Measurements from ENCODE around the gene EXOC5. TPM values are rescaled to one million over a fixed set of nuclear protein-coding genes. Genes with fewer than 3 reads are reported as not detected.

The EXOC5 gene, protein sequence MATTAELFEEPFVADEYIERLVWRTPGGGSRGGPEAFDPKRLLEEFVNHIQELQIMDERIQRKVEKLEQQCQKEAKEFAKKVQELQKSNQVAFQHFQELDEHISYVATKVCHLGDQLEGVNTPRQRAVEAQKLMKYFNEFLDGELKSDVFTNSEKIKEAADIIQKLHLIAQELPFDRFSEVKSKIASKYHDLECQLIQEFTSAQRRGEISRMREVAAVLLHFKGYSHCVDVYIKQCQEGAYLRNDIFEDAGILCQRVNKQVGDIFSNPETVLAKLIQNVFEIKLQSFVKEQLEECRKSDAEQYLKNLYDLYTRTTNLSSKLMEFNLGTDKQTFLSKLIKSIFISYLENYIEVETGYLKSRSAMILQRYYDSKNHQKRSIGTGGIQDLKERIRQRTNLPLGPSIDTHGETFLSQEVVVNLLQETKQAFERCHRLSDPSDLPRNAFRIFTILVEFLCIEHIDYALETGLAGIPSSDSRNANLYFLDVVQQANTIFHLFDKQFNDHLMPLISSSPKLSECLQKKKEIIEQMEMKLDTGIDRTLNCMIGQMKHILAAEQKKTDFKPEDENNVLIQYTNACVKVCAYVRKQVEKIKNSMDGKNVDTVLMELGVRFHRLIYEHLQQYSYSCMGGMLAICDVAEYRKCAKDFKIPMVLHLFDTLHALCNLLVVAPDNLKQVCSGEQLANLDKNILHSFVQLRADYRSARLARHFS
- polyA plus RNA-seq (2011; rRNA removed) (24.0 and 52.4 TPM in 2 replicates), polyA minus RNA-seq (2011; rRNA and poly(A)+ RNA removed) (15.1 and 19.3 TPM in 2 replicates)

DNA sequence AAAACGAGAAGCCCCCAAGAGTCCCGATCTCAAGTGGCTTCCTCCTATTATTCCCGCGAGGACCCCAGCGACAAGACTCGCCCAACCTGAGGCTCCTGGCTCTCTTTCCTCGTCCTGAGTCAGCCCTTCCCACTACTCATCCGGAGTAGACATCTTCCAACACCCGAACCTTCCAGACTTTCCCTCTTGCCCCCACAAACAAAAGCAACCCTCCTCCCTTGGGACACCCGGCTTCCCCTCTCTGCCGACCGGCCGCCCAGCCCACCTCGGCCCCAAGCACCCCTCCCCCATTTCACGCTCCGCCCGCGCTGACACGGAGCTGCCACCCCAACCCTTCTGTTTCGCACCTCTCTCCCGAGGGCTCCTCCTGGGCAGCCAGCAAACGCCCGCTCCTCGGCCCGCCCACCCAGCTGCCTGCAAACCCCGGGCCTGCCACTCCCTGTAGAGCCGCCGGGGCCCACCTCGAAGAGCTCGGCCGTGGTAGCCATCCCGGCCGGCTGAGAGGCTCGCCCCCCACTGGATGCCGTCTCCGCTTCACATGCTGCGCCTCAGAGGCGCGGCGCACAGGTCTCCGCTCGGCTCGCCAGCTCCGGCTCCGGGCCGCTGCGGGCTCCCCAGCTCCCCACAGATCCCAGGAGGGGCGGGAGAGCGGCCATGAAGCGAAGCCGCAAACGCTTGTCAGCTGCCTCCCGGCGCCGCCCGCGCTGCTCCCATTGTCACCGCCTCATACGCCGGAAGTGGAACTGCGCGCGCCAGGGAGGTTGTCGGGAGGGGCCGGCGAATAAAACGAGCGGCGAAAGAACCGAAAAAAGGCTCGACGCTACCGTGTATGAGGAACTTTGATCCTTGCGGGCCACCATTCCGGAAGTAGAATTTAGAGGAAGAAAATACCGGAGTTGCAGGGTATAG is at the start of gene EXOC5, which contains the start of gene AP5M1:
Gene EXOC5 (minus strand): TSS at position 745 of the 909 bp plus-strand sequence. CDS start 257 bp downstream, at position 488.
Gene AP5M1 (plus strand): TSS at position 811 of the 909 bp plus-strand sequence. CDS start 344 bp downstream, outside the sequence.
- peak; percentile 60 for DNase-seq (ENCODE audit: low read depth)
- Histone ChIP-seq H3K27me3 (ENCODE audit: control insufficient read depth, insufficient read depth, low read length) (no peaks in the 10 kb centered on the region), H3K4me3 (ENCODE audit: low read depth, low read length) (peak within 1 kb of the TSS; percentile 93), H3K36me3 (ENCODE audit: control insufficient read depth, insufficient read depth, low read length) (no peaks in the 10 kb centered on the region)
- ChIA-PET CTCF (interaction anchor here (0.5 to 2.3 kb wide), 4 partner anchors 20 to 1610 kb away, joined by 3 to 6 read pairs (median 4); no protein-coding TSS in a partner anchor), POLR2A (interaction anchor here (0.9 kb wide), 1 partner anchor 689 kb away, joined by 4 read pairs; the partner anchor contains the start of gene TMEM260)
- TF ChIP-seq, protein P1, sequence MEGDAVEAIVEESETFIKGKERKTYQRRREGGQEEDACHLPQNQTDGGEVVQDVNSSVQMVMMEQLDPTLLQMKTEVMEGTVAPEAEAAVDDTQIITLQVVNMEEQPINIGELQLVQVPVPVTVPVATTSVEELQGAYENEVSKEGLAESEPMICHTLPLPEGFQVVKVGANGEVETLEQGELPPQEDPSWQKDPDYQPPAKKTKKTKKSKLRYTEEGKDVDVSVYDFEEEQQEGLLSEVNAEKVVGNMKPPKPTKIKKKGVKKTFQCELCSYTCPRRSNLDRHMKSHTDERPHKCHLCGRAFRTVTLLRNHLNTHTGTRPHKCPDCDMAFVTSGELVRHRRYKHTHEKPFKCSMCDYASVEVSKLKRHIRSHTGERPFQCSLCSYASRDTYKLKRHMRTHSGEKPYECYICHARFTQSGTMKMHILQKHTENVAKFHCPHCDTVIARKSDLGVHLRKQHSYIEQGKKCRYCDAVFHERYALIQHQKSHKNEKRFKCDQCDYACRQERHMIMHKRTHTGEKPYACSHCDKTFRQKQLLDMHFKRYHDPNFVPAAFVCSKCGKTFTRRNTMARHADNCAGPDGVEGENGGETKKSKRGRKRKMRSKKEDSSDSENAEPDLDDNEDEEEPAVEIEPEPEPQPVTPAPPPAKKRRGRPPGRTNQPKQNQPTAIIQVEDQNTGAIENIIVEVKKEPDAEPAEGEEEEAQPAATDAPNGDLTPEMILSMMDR (IDR thresholded peaks at IDR 0.05; ENCODE audit: insufficient read depth, low read depth, low read length) = 0 out of 2 replicates have a peak, but pooled peaks have one; percentile 6

DNA sequence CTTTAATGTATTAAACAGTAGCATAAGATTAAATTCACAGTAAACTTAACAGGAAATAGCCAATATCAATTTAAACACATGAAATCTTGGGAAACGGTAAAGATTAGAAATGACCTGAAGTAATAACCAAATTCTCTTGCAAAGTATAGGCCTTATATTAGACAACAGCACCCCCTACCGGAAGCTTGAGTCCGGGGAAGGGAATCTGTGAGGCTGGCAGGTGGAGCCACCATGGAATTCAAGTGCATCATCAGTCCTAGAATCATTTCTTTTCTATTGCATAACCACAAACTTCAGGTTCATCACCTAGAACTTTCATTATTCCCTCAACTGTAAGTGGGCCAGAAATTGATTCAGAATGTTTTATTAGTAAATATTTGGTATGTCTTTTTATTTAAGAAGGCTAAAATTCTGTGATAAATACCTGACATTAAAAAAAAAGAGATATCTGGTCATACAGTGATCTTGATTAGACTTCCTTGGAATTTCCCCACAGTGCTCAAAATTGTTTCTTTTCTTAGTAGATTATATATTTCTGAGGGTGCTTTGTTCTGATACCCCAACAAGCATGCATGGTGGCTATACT is 48.6 kb upstream of the EXOC5 start:
- ChIA-PET POLR2A (no interaction called here), CTCF (interaction anchor here (1.0 to 3.3 kb wide), 8 partner anchors 20 to 1890 kb away, joined by 3 to 39 read pairs (median 4); no protein-coding TSS in a partner anchor)
- Histone ChIP-seq H3K27me3 (ENCODE audit: control insufficient read depth, insufficient read depth, low read length) (peaks cover 2% of the 10 kb centered on the region; the same call in 1 of the 2 replicates), H3K36me3 (ENCODE audit: control insufficient read depth, insufficient read depth, low read length) (no peaks in the 10 kb centered on the region), H3K4me3 (ENCODE audit: low read depth, low read length) (no peak overlapping the region)
- TF ChIP-seq, protein P1 (IDR thresholded peaks at IDR 0.05; ENCODE audit: insufficient read depth, low read depth, low read length) = peak; percentile 84
- DNase-seq (ENCODE audit: low read depth) = peak; percentile 4

DNA sequence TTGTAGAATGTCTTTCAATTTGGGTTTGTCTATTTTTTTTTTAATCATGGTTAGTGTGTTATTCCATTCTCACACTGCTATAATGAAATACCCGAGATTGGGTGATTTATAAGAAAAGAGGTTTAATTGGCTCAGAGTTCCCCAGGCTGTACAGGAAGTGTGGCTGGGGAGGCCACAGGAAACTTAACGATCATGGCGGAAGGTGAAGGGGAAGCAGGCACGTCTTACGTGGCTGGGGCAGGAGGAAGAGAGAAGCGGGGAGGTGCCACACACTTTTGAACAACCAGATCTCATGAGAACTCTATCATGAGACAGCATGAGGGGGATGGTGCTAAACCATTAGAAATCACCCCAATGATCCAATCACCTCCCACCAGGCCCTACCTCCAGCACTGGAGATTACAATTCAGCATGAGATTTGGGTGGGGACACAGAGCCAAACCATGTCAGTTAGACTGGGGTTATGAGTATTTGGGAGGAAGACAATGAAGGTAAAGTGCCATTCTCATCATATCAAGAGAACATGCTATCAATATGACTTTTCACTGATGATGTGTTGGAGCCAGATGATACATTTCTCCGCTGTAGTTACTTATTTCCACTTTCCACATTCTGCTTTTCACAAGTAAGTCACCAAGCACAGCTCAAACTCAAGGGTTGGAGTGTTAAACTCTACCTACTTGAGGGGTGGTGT is 45.8 kb upstream of the EXOC5 start:
- POLR2A ChIA-PET = no interaction called here
- no peak for DNase-seq (ENCODE audit: low read depth)
- no peaks in the 10 kb centered on the region for H3K36me3 ChIP-seq (ENCODE audit: control insufficient read depth, insufficient read depth, low read length)
- H3K4me3 ChIP-seq (ENCODE audit: low read depth, low read length) = no peak overlapping the region
- TF ChIP-seq, protein P1 (IDR thresholded peaks at IDR 0.05; ENCODE audit: insufficient read depth, low read depth, low read length) = no peak
- CTCF ChIA-PET = interaction anchor here (1.1 to 3.3 kb wide), 3 partner anchors 20 to 824 kb away, joined by 3 to 39 read pairs (median 7); no protein-coding TSS in a partner anchor
- no peaks in the 10 kb centered on the region for H3K27me3 ChIP-seq (ENCODE audit: control insufficient read depth, insufficient read depth, low read length)

DNA sequence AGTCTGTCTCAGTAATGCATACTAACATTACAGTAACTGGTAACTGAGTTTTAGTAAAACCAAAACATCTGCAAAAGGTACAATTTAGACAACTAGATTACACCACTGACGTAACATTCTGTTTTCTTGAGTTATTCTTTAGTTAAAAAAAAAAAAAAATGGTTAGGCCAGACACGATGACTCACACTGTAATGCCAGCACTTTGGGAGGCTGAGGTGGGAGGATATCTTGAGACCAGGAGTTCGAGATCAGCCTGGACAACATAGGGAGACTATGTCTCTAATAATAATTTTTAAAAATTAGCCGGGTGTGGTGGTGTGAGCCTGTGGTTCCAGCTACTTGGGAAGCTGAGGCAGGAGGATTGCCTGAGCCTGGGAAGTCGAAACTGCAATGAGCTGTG is 34.2 kb upstream of the EXOC5 start:
- DNase-seq (ENCODE audit: low read depth) = no peak
- H3K4me3 ChIP-seq (ENCODE audit: low read depth, low read length) = no peak overlapping the region
- POLR2A ChIA-PET = no interaction called here
- H3K27me3 ChIP-seq (ENCODE audit: control insufficient read depth, insufficient read depth, low read length) = no peaks in the 10 kb centered on the region; the same call in 1 of the 2 replicates
- CTCF ChIA-PET = interaction anchor here (0.6 to 1.5 kb wide), 2 partner anchors 647 to 813 kb away, joined by 3 to 9 read pairs; no protein-coding TSS in a partner anchor
- H3K36me3 ChIP-seq (ENCODE audit: control insufficient read depth, insufficient read depth, low read length) = no peaks in the 10 kb centered on the region
- TF ChIP-seq, protein P1 (IDR thresholded peaks at IDR 0.05; ENCODE audit: insufficient read depth, low read depth, low read length) = no peak
